Large intestine (tissue), 3 donors: ENCODE measurements around the gene ACTR2. TPM values are rescaled to one million over a fixed set of nuclear protein-coding genes. Genes with fewer than 3 reads are reported as not detected.
A peak's percentile ranks its signal among the peaks of the same experiment; 100 is the strongest.
"Not testable (repeated sequence)": the region's sequence is repeated elsewhere in the genome, so short reads cannot be mapped to it uniquely, and the experiment has no call there.

Experiments
- DNase-seq, 2 donors: peaks; one replicate each; pipeline versions ENCODE4 v3.0.0 to v3.0.0-alpha.2; 2013
- H3K27ac ChIP-seq: one replicate; pipeline ENCODE4 v1.5.1; 2013; ENCODE audit warnings: low read length
- H3K27me3 ChIP-seq: 2 replicates; pipeline ENCODE4 v1.6.1; 2013; ENCODE audit warnings: low read length; ENCODE audit not compliant: control insufficient read depth, insufficient read depth
- H3K36me3 ChIP-seq: 2 replicates; pipeline ENCODE4 v1.6.1; 2013; ENCODE audit warnings: low read length; ENCODE audit not compliant: control insufficient read depth, insufficient read depth
- H3K4me1 ChIP-seq: one replicate; pipeline ENCODE4 v1.6.1; 2013; ENCODE audit warnings: low read length; ENCODE audit not compliant: control insufficient read depth, insufficient read depth
- H3K4me3 ChIP-seq: one replicate; pipeline ENCODE4 v1.5.1; 2013; ENCODE audit warnings: low read length
- H3K9me3 ChIP-seq: one replicate; pipeline ENCODE4 v1.6.1; 2013; ENCODE audit warnings: mild to moderate bottlenecking, low read depth, low read length, moderate library complexity; ENCODE audit not compliant: control insufficient read depth
- WGBS: methylation state at CpG from one replicate; pipeline ENCODE4 v1.1.5; 2013; ENCODE audit warnings: low lambda C conversion rate; ENCODE audit not compliant: insufficient coverage; 5-methylcytosine and 5-hydroxymethylcytosine counted together
- polyA plus RNA-seq: library from polyadenylated mRNA; unstranded; fragments of 120-200 nt; gene quantifications from one replicate; pipeline ENCODE4 v1.2.1, GENCODE V29; 2013

The ACTR2 gene
- polyA plus RNA-seq, 1 donor, result 181 TPM

DNA sequence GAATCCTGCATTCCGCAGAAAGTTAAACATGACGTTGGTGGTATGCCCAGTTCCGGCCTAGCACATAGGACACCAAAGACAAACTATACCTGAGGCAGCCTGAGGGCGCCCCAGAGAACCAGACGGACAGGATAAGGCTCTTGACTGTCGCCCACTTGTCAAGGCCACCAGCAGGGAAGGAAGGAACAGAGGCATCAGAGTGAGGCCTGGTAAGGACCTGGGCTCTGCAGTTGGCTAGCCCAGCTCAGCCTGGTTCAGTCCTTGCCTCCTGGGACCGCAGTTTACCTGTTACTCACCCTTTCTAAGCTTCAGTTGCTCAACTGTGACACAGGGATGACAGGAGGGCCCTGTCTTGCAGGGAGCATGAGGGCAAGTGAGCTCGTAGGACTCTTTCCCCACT is 82.1 kb downstream of the ACTR2 start:
- Histone ChIP-seq H3K4me3 (no peak overlapping the region), H3K4me1 (no peaks in the 10 kb centered on the region), H3K27me3 (no peaks in the 10 kb centered on the region), H3K36me3 (peaks cover 41% of the 10 kb centered on the region), H3K27ac (no peak overlapping the region), H3K9me3 (peaks cover 4% of the 10 kb centered on the region)
- no peak for DNase-seq
- WGBS, result no CpG with 5 or more reads among the region's 8 CpGs

DNA sequence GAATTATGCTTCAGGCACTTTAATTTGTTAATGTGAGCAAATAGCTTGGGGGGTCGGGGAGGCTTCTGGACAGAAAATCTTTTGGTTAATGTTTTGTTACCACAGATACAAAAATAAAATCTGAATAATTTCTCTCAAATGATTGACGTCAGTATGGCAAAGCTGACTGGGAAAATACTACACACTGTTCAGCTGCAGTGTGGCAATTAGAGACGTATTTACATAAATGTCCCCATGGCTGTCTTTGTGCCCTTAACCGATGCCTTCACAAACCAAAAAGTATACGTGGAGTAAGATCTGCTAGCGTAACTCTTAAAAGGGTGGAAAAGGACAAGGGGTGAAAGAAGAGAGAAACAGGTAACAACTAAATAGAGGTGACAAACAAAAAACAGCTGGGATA is 83.4 kb downstream of the ACTR2 start:
- no peaks in the 10 kb centered on the region for H3K4me1 ChIP-seq
- H3K36me3 ChIP-seq, result peaks cover 51% of the 10 kb centered on the region
- WGBS, result 100% methylated on average over 4 of the region's 6 CpGs
- no peaks in the 10 kb centered on the region for H3K27me3 ChIP-seq
- no peak overlapping the region for H3K27ac ChIP-seq
- DNase-seq, result no peak
- no peak overlapping the region for H3K4me3 ChIP-seq
- peaks cover 4% of the 10 kb centered on the region for H3K9me3 ChIP-seq

DNA sequence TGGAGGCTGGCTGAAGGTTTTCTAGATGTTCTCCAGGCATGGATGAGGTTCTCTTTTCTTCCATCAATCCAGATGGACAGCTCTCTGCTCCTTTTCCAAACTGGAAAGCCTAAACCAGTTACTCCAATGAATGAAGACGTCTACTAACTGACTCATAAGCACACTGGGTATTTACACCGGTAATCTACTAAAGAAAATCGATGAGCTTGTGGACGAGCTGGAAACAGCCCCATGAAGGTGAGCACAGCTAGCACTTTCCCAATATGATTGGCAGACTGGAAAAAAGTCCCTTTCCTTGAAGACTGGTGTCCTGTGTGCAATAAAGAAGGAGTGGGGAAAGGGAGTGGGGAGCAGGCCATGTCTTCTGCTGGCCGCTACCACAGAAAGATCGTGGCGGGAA is 84.0 kb downstream of the ACTR2 start:
- no peak overlapping the region for H3K27ac ChIP-seq
- no CpG with 5 or more reads among the region's 7 CpGs for WGBS
- no peak overlapping the region for H3K4me3 ChIP-seq
- H3K36me3 ChIP-seq, result peaks cover 56% of the 10 kb centered on the region
- H3K9me3 ChIP-seq, result peaks cover 4% of the 10 kb centered on the region
- H3K27me3 ChIP-seq, result no peaks in the 10 kb centered on the region
- DNase-seq, result no peak
- H3K4me1 ChIP-seq, result no peaks in the 10 kb centered on the region

DNA sequence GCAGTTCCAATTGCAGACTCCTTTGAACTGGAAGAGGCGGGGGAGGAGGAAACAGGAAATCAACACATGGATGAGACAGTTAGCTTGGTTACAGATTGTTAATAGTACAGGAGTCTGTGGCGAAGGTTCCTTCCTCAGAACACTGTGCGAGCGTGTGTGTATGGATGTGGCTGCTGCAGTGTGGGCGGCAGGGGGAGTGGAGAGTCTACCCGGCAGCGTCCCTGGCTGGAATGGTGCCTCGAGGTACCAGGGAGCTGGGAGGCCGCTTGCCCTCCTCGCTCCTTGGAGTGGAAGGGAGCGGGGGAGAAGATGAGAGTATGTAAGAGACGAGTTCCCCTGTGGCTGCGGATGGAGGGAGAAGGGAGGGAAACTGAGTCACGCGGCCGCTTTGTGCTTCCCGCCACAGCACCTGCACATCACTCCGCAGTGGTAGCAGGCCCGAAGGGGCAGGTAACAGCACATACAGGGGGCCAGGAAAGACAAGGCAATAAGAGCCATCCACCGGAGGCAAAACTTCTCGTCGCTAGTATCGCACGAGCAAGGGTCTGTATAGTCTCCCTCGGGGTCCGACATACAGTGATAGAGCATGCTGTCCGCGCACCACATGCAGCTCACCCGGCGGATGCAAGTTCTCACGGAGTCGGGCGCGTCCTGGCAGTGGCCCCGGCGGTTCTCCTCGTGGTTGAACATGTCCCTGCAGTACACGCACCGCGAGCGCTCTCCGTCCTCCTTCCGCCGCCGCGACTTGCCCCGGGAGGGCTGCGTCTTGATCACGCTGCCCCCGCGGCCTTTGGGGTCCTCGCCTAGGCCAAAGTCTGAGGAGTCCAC is 85.7 kb downstream of the ACTR2 start:
- WGBS, result 80% methylated on average over 1 of the region's 52 CpGs
- DNase-seq, result no peak
- H3K4me3 ChIP-seq, result no peak overlapping the region
- peaks cover 4% of the 10 kb centered on the region for H3K9me3 ChIP-seq
- H3K27me3 ChIP-seq, result no peaks in the 10 kb centered on the region
- peaks cover 60% of the 10 kb centered on the region for H3K36me3 ChIP-seq
- no peaks in the 10 kb centered on the region for H3K4me1 ChIP-seq
- no peak overlapping the region for H3K27ac ChIP-seq

DNA sequence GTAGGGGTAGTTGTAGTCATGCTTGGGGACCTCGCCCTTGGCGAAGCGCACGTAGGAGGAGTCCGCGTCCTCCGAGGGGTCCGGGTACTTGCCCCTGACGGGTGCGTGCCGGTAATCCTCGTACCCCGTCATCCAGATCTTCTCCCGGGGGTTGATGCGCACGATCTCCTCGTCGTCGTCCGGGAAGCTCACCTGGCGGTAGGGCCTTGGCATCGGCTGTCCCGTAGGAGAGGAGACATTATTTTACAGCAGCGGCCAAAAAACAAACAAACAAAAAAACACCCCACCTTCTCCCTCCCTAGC is 86.3 kb downstream of the ACTR2 start:
- no CpG with 5 or more reads among the region's 24 CpGs for WGBS
- no peaks in the 10 kb centered on the region for H3K27me3 ChIP-seq
- H3K36me3 ChIP-seq, result peaks cover 60% of the 10 kb centered on the region
- no peak overlapping the region for H3K27ac ChIP-seq
- H3K9me3 ChIP-seq, result peaks cover 4% of the 10 kb centered on the region
- no peaks in the 10 kb centered on the region for H3K4me1 ChIP-seq
- no peak overlapping the region for H3K4me3 ChIP-seq
- DNase-seq, result no peak

DNA sequence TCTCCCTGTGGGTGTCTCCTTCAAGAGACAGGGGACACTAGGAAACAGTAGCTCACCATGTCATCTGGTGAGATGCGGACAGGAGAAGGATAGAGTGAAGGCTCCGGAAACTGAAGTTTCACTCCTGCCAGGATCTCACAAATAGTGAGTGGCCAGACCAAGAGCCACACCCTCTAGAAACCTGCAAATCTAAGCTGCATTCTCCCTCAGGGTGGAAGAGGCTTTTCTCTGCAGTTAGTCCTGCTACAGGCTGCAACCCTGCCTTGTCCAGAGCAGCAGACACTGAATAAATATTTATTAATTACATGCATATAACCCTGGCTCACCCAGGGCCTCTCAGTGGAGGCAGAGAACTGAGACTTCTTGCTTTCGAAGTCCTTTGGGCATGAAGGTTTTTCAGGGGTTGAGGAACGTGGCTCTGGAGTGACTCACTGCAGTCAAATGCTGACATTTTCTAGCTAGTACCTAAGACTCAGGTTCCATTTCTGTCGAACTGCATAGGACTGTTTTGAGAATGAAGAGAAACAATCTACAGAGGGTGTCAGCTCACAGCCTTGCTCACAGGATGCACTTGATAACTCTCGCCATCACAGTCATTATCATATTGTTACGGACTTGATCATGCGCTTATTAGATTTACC is 87.3 kb downstream of the ACTR2 start:
- WGBS, result no CpG with 5 or more reads among the region's 8 CpGs
- H3K36me3 ChIP-seq, result peaks cover 60% of the 10 kb centered on the region

DNA sequence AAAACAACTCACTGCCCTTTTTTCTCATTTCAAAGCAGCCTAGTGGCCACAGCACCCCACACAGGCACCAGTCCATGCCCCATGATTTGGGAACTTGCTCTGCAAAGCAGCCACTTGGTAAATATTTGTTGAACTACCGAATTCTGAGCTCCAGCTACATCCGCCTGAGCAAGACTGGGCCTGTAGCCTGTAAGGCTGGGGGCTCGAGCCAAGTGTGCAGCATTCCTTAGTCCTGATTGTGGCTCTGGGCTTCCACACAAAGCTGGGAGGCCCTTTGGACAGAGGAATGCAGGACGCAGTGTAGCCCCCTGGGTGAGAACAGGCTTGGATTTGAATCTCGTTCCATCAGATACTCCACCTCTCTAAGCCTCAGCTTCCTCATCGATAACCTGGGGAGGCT is 88.4 kb downstream of the ACTR2 start:
- no CpG with 5 or more reads among the region's 6 CpGs for WGBS
- Histone ChIP-seq H3K4me3 (no peak overlapping the region), H3K36me3 (peaks cover 56% of the 10 kb centered on the region), H3K9me3 (peaks cover 4% of the 10 kb centered on the region), H3K4me1 (peaks cover 17% of the 10 kb centered on the region), H3K27me3 (no peaks in the 10 kb centered on the region), H3K27ac (no peak overlapping the region)
- DNase-seq, result no peak

More for the DNA sequence above, 87.3 kb downstream of the ACTR2 start:
- Histone ChIP-seq H3K27ac (no peak overlapping the region), H3K4me3 (no peak overlapping the region), H3K4me1 (peaks cover 8% of the 10 kb centered on the region), H3K27me3 (no peaks in the 10 kb centered on the region), H3K9me3 (peaks cover 4% of the 10 kb centered on the region)
- DNase-seq, result no peak

DNA sequence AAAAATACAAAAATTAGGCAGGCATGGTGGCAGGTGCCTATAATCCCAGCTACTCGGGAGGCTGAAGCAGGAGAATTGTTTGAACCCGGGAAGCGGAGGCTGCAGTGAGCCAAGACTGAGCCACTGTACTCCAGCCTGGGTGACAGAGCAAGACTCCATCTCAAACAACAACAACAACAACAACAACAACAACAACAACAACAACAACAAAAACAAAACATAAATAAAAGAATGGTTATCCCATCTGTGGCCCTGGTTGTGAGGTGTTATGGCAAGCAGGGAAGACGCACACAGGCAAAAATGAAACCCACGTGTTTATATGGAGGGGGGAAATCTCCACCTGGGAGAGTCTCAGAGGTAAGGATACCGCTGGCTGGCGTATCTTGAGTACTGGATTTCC is 89.7 kb downstream of the ACTR2 start:
- not testable (repeated sequence) for DNase-seq, H3K9me3 ChIP-seq, H3K4me3 ChIP-seq, H3K27me3 ChIP-seq, H3K27ac ChIP-seq
- peaks cover 44% of the 10 kb centered on the region for H3K36me3 ChIP-seq
- 100% methylated on average over 2 of the region's 7 CpGs for WGBS
- peaks cover 20% of the 10 kb centered on the region for H3K4me1 ChIP-seq

DNA sequence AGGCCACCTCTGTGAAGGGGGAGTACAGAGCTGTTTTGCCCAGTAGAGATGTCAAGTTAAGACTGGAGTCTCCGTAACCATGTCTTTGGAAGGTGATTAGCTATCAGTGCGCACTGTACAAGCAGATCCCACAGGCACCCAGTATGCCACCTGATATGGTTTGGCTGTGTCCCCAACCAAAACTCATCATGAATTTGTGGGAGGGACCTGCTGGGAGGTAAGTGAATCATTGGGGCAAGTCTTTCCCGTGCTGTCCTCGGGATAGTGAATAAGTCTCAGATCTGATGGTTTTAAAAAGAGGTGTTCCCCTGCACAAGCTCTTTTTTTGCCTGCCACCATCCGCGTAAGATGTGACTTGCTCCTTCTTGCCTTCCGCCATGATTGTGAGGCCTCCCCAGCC is 90.2 kb downstream of the ACTR2 start:
- Histone ChIP-seq H3K27me3 (no peaks in the 10 kb centered on the region), H3K4me3 (no peak overlapping the region), H3K36me3 (peaks cover 40% of the 10 kb centered on the region), H3K27ac (no peak overlapping the region), H3K9me3 (peaks cover 4% of the 10 kb centered on the region), H3K4me1 (peaks cover 20% of the 10 kb centered on the region)
- DNase-seq, result no peak
- WGBS, result no CpG with 5 or more reads among the region's 7 CpGs

DNA sequence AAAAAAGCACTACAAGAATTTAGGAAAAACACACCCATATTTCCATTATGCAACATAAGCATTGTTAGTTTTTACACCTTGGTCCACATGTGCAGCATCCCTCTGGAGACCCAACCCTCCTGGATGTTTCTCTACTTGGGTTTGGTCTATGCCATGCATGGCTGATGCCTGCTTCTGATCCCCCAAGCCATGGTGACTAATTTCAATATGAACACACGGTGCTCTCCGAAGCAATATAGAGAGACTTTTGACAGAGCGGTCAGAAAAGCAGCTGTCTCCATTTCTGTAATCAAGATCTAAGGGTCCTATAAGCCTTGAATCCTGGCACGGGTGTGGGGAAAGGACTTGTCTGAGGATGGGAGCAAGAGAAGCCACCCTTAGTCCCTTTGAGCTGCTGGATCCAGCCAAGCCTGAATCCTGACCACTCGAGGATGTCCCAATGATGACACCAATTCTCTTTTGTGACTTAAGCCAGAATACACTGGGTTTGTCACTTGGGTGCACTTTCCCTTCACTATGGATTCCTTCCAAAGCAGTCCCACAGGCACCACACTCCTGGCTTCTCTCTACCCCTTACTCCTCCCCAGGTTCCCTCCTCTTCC is 91.5 kb downstream of the ACTR2 start:
- Histone ChIP-seq H3K4me1 (peaks cover 20% of the 10 kb centered on the region), H3K27me3 (no peaks in the 10 kb centered on the region), H3K4me3 (no peak overlapping the region), H3K9me3 (no peaks in the 10 kb centered on the region), H3K36me3 (peaks cover 27% of the 10 kb centered on the region), H3K27ac (peak overlapping the region; percentile 95)
- no peak for DNase-seq
- WGBS, result no CpG with 5 or more reads among the region's 5 CpGs
